B cell (primary cell): ENCODE data around the gene SLC24A3. TPM values are rescaled to one million over a fixed set of nuclear protein-coding genes. Genes with fewer than 3 reads are reported as not detected.

ENCODE experiments used
- ATAC-seq: fragments of 200-7000 bp; cut with Tn5 transposase; one replicate; pipeline ENCODE4 v1.10.0; 2021; ENCODE audit warnings: low read depth, mild to moderate bottlenecking, moderate number of reproducible peaks, moderate library complexity
- CTCF ChIA-PET: fragments of 350-600 bp; sonication (Branson Sonifier 250); formaldehyde crosslinking; loops from one replicate; lab custom pipeline; 2021; ENCODE audit warnings: antibody characterized with exemption, inconsistent platforms; lab: Charles Lee
- POLR2A ChIA-PET: fragments of 350-600 bp; sonication (Branson Sonifier 250); formaldehyde crosslinking; loops from one replicate; lab custom pipeline; 2021; ENCODE audit warnings: antibody characterized with exemption; lab: Charles Lee
- DNase-seq: peaks from one replicate; pipeline ENCODE4 v3.0.0; 2013
- H2AFZ ChIP-seq: 2 replicates; pipeline ENCODE4 v1.6.1; 2012; ENCODE audit warnings: mild to moderate bottlenecking, low read depth, low read length; ENCODE audit not compliant: insufficient read depth, poor library complexity, severe bottlenecking
- H3K27ac ChIP-seq, 2 donors: 1 replicate in 1 of 2; 2 replicates in 1 of 2; pipeline ENCODE4 v1.5.1; 2012 to 2013; ENCODE audit warnings: low read length in 2 of 2, mild to moderate bottlenecking in 2 of 2, moderate library complexity in 1 of 2
- H3K27me3 ChIP-seq, 4 experiments: fragments of 200-600 bp in 1 of 4; sonication (generic) in 1 of 4; replicated peaks in 1 of 4; 1 replicate in 2 of 4; 2 replicates in 2 of 4; pipeline versions ENCODE4 v1.6.1 to v1.7.0; 2013 to 2016; ENCODE audit warnings: low read length in 3 of 4, mild to moderate bottlenecking in 2 of 4, mixed read lengths in 1 of 4, moderate library complexity in 1 of 4; ENCODE audit not compliant: insufficient read depth in 4 of 4, control insufficient read depth in 3 of 4; ENCODE audit errors: control extremely low read depth in 1 of 4
- H3K36me3 ChIP-seq, 2 experiments: replicated peaks in 1 of 2; 1 replicate in 1 of 2; 2 replicates in 1 of 2; pipeline versions ENCODE4 v1.6.1 to v1.7.1; 2013; ENCODE audit warnings: low read length in 1 of 2; ENCODE audit not compliant: insufficient read depth in 2 of 2, control insufficient read depth in 1 of 2; ENCODE audit errors: control extremely low read depth in 1 of 2, extremely low read depth in 1 of 2
- H3K4me1 ChIP-seq, 2 donors: fragments of 200-600 bp in 1 of 2; sonication (generic) in 1 of 2; 1 replicate in 1 of 2; 2 replicates in 1 of 2; pipeline versions ENCODE4 v1.5.1 to v1.6.1; 2013 to 2017; ENCODE audit warnings: low read length in 2 of 2; ENCODE audit not compliant: control insufficient read depth in 2 of 2, insufficient read depth in 2 of 2
- H3K4me2 ChIP-seq: replicated peaks from 2 replicates; pipeline ENCODE3; 2012; ENCODE audit warnings: mild to moderate bottlenecking, low read depth, low read length; ENCODE audit not compliant: poor library complexity, severe bottlenecking
- H3K4me3 ChIP-seq, 5 experiments: fragments of 200-600 bp in 1 of 5; sonication (generic) in 1 of 5; 1 replicate in 3 of 5; 2 replicates in 2 of 5; pipeline versions ENCODE4 v1.5.1 to v1.7.0; 2011 to 2016; ENCODE audit warnings: low read length in 4 of 5, mild to moderate bottlenecking in 4 of 5, low read depth in 2 of 5, control low read depth in 1 of 5, moderate library complexity in 1 of 5; ENCODE audit not compliant: insufficient read depth in 1 of 5; ENCODE audit errors: control extremely low read depth in 1 of 5, extremely low read depth in 1 of 5
- H3K79me2 ChIP-seq: fragments of 200-600 bp; sonication (generic); one replicate; pipeline ENCODE4 v1.6.0; 2016; ENCODE audit warnings: low read length; ENCODE audit not compliant: control insufficient read depth, insufficient read depth
- H3K9ac ChIP-seq: fragments of 200-600 bp; sonication (generic); 2 replicates; pipeline ENCODE4 v1.6.1; 2017; ENCODE audit warnings: mild to moderate bottlenecking, low read length, moderate library complexity
- H3K9me3 ChIP-seq, 3 donors: one replicate each; pipeline versions ENCODE4 v1.6.1 to v1.7.1; 2013; ENCODE audit warnings: low read length in 2 of 3; ENCODE audit not compliant: control insufficient read depth in 2 of 3, insufficient read depth in 1 of 3; ENCODE audit errors: control extremely low read depth in 1 of 3
- H4K20me1 ChIP-seq: 2 replicates; pipeline ENCODE4 v1.6.0; 2012; ENCODE audit warnings: mild to moderate bottlenecking, low read length; ENCODE audit not compliant: insufficient read depth, control insufficient read depth, poor library complexity, severe bottlenecking
- H3K27ac Mint-ChIP-seq: one replicate; pipeline ENCODE4 v1.8.0; 2021; ENCODE audit warnings: mixed read lengths
- H3K27me3 Mint-ChIP-seq: one replicate; pipeline ENCODE4 v1.8.0; 2021; ENCODE audit warnings: mixed read lengths
- H3K4me1 Mint-ChIP-seq: one replicate; pipeline ENCODE4 v1.8.0; 2021; ENCODE audit warnings: mixed read lengths
- H3K4me3 Mint-ChIP-seq: one replicate; pipeline ENCODE4 v1.8.0; 2021; ENCODE audit warnings: mixed read lengths
- H3K9me3 Mint-ChIP-seq: one replicate; pipeline ENCODE4 v1.8.0; 2022; ENCODE audit warnings: mixed read lengths; ENCODE audit not compliant: insufficient read depth
- CTCF ChIP-seq: fragments of 200-600 bp; IDR thresholded peaks from one replicate; pipeline ENCODE4 v1.8.0; 2022; ENCODE audit warnings: antibody characterized with exemption, mild to moderate bottlenecking
- EZH2 ChIP-seq: IDR thresholded peaks from 2 replicates; pipeline ENCODE4 v1.6.1; 2012; ENCODE audit warnings: borderline replicate concordance, low read depth, mild to moderate bottlenecking, moderate library complexity, low read length; ENCODE audit not compliant: insufficient read depth, poor library complexity, severe bottlenecking
- WGBS: methylation state at CpG from one replicate; pipeline ENCODE4 v1.1.5; 2013; ENCODE audit warnings: missing lambda C conversion rate; ENCODE audit not compliant: insufficient coverage; 5-methylcytosine and 5-hydroxymethylcytosine counted together
- intact Hi-C: fragments of 100-400 bp; cut with micrococcal nuclease; formaldehyde crosslinking; loops from one replicate; pipeline ENCODE4 v1.10.0; 2022
- polyA plus RNA-seq: library from polyadenylated mRNA; depleted of rRNA; stranded (reverse); fragments of >200 nt; gene quantifications from 2 replicates; pipeline ENCODE4 v1.2.3, GENCODE V29; 2012
- total RNA-seq, 2 donors: library from RNA; stranded (reverse); fragments of 120-200 nt in 1 of 2; gene quantifications; 1 replicate in 1 of 2; 2 replicates in 1 of 2; pipeline versions ENCODE4 v1.2.3 to v1.2.4, GENCODE V29; 2013 to 2022

The SLC24A3 gene
- total and polyA plus RNA-seq, 2 donors (not counting 1 experiment from before 2014, with no cell fraction given): not detected

- Histone ChIP-seq H3K79me2 (no peaks in the 10 kb centered on the region), H3K36me3 (no peaks in the 10 kb centered on the region), H3K27me3 (no peaks in the 10 kb centered on the region), H3K9me3 (no peaks in the 10 kb centered on the region), H2AFZ (no peak overlapping the region), H3K4me1 (no peaks in the 10 kb centered on the region), H4K20me1 (no peaks in the 10 kb centered on the region), H3K27ac (no peak overlapping the region), H3K4me2 (no peak overlapping the region), H3K4me3 (no peak overlapping the region), H3K9ac (no peak overlapping the region)
- TF ChIP-seq CTCF (no peak), EZH2 (no peak)
- ATAC-seq (no peak), DNase-seq (no peak)
- H3K27ac Mint-ChIP-seq: no peak overlapping the region
- ChIA-PET POLR2A (no interaction called here), CTCF (no interaction called here)
- intact Hi-C loops: no loop called here
- peaks cover 4% of the 10 kb centered on the region for H3K9me3 Mint-ChIP-seq
- WGBS: no CpG with 5 or more reads among the region's 5 CpGs
- H3K4me3 Mint-ChIP-seq: no peak overlapping the region
- peaks cover 11% of the 10 kb centered on the region for H3K27me3 Mint-ChIP-seq
- no peaks in the 10 kb centered on the region for H3K4me1 Mint-ChIP-seq
Observed at GRCh38 chr20:19193349-19193748, 19.1 kb upstream of the SLC24A3 start.

GRCh38 chr20:19205981-19206396 is 6.5 kb upstream of the SLC24A3 start:
- Histone ChIP-seq H3K79me2 (no peaks in the 10 kb centered on the region), H3K9ac (no peak overlapping the region), H3K27ac (no peak overlapping the region), H3K4me1 (no peaks in the 10 kb centered on the region), H3K4me3 (no peak overlapping the region), H3K4me2 (no peak overlapping the region), H4K20me1 (no peaks in the 10 kb centered on the region), H3K36me3 (no peaks in the 10 kb centered on the region), H3K9me3 (no peaks in the 10 kb centered on the region), H3K27me3 (peaks cover 0 to 19% (median 17%) of the 10 kb centered on the region in 4 experiments), H2AFZ (no peak overlapping the region)
- TF ChIP-seq EZH2 (no peak), CTCF (peak; percentile 95)
- no peaks in the 10 kb centered on the region for H3K4me1 Mint-ChIP-seq
- DNase-seq (peak; percentile 65), ATAC-seq (no peak)
- no peak overlapping the region for H3K4me3 Mint-ChIP-seq
- intact Hi-C loops: loop anchor here (10.0 kb wide), 1 partner anchor 571 kb away; no protein-coding TSS in a partner anchor
- ChIA-PET CTCF (interaction anchor here (0.7 to 4.7 kb wide), 11 partner anchors 9 to 792 kb away, joined by 3 to 93 read pairs (median 4); no protein-coding TSS in a partner anchor), POLR2A (no interaction called here)
- H3K27ac Mint-ChIP-seq: no peak overlapping the region
- no peaks in the 10 kb centered on the region for H3K9me3 Mint-ChIP-seq
- peaks cover 54% of the 10 kb centered on the region for H3K27me3 Mint-ChIP-seq
- WGBS: 4% methylated on average over 7 of the region's 8 CpGs
